C4-2B (cell line): ENCODE measurements around the gene OCIAD1.
A peak's percentile ranks its signal among the peaks of the same experiment; 100 is the strongest.

Experiments
- H3K27ac ChIP-seq: fragments of 450-650 bp; 2 replicates; pipeline ENCODE4 v1.5.1; 2017
- CTCF ChIP-seq: fragments of 450-650 bp; conservative IDR thresholded peaks from 2 replicates; pipeline ENCODE4 v1.5.1; 2017; ENCODE audit warnings: mild to moderate bottlenecking
- ZFX ChIP-seq: fragments of 450-650 bp; IDR thresholded peaks from 2 replicates; pipeline ENCODE4 v1.6.1; 2017

OCIAD1 gene

GRCh38 chr4:48830706-48831531 lies at the start of gene OCIAD1:
Gene OCIAD1 (plus strand): TSS chr4:48831088. CDS start chr4:48832625, 1,537 bp downstream.
- TF ChIP-seq CTCF (no peak), ZFX (peak; percentile 92)
- peak within 1 kb of the TSS; percentile 99 for H3K27ac ChIP-seq

GRCh38 chr4:48781968-48782367 lies 48.9 kb upstream of the OCIAD1 start:
- no peak overlapping the region for H3K27ac ChIP-seq
- TF ChIP-seq ZFX (no peak), CTCF (no peak)

DNA sequence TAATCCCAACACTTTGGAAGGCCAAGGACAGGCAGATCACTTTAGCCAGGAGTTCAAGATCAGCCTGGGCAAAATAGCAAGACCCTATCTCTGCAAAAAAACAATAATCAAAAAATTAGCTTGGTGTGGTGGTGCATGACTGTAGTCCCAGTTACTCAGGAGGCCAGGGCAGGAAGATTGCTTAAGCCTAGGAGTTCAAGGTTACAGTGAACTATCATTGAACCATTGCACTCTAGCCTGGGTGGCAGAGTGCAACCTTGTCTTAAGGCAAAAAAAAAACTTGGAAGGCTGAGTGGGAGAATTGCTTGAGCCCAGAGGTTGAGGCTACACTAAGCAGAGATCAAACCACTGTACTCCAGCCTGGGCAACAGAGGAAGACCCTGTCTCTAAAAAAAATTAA lies 45.6 kb upstream of the OCIAD1 start:
- H3K27ac ChIP-seq: no peak overlapping the region
- TF ChIP-seq ZFX (no peak), CTCF (no peak)

- H3K27ac ChIP-seq: no peak overlapping the region
- TF ChIP-seq ZFX (no peak), CTCF (no peak)
Observed at GRCh38 chr4:48786549-48786948, 44.3 kb upstream of the OCIAD1 start.

DNA sequence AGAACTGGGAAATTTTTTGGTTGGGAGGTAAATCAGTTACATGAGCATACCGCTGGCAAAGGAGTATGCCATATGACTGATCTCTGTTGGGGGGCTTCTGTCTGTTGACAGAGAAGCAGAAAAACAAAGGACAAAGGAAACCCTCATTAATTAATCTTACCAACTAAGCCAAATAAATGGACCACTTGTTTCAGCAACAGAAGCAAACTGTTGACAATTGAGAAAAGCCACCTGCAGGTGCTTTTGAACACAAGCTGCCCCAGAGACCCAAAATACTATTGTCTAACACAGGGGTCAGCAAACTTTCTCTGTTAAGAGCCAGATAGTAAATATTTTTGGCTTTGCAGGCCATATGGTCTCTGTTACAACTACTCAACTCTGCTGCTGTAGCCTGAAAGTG lies 43.8 kb upstream of the OCIAD1 start:
- TF ChIP-seq CTCF: no peak
- TF ChIP-seq ZFX: no peak

GRCh38 chr4:48790561-48790960 lies 40.3 kb upstream of the OCIAD1 start:
- TF ChIP-seq ZFX (no peak), CTCF (no peak)

More for the DNA sequence above, 43.8 kb upstream of the OCIAD1 start:
- H3K27ac ChIP-seq: no peak overlapping the region

DNA sequence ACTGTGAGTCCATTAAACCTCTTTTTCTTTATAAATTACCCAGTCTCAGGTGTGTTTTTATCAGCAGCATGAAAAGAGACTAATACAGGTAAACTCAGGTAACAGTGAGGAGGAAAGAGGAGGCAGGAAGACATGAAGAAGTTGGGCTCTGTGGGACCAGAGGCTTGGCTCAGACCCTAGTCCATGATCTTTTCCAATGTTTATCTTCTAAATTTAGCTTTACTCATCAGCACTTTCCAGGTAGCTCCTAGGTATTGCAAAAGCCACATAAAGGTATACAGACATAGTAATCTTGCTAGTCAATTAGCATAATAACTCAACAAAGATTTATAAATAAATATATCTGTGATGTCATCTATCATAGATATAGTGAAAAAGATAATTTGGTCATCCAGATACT lies 39.6 kb upstream of the OCIAD1 start:
- H3K27ac ChIP-seq: no peak overlapping the region
- no peak for TF ChIP-seq ZFX
- no peak for TF ChIP-seq CTCF

More at GRCh38 chr4:48790561-48790960, 40.3 kb upstream of the OCIAD1 start:
- H3K27ac ChIP-seq: no peak overlapping the region
